ENCODE data around the gene CDH4.
"Not testable (repeated sequence)": the region's sequence is repeated elsewhere in the genome, so short reads cannot be mapped to it uniquely, and the experiment has no call there.

- TF ChIP-seq CTCF, POLR2A (IDR thresholded peaks at IDR 0.05): not testable (repeated sequence)
Observed at GRCh38 chr20:61425541-61425991, 173.5 kb downstream of the CDH4 start.
